Inferior parietal cortex (tissue), 1 donor: ENCODE results near the gene NUP205.

ENCODE experiments used
- DNase-seq: peaks from one replicate; pipeline ENCODE4 v3.0.0-alpha.2; 2016; ENCODE audit errors: extremely low spot score

The NUP205 gene

GRCh38 chr7:135550196-135550595, 7.5 kb upstream of the NUP205 start:
- DNase-seq, result no peak

- DNase-seq, result no peak
These were observed 5.6 kb upstream of the NUP205 start for GRCh38 chr7:135552148-135552547.

- no peak for DNase-seq
These were observed 4.4 kb upstream of the NUP205 start for GRCh38 chr7:135553346-135553745.

GRCh38 chr7:135558337-135558767, 635 bp downstream of the NUP205 start:
- DNase-seq, result peak; percentile 77

DNA sequence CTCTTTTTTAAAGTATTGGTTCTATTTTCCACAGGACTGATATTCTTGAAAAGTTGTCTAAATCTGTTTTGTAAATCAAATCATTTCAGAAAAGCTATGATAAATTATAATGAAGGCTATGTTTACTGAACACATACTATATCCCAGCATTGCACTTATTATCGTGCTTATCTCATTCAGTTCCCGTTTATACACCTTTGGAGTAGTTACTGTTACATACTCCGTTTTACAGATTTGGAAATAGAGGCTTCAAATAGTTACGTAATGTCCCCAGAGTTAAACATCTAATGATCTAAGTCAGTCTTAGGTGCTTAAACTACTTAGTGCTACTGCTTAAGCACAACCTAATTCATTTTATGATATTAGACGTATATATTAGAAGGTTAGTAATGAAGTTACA, 1.2 kb downstream of the NUP205 start:
- DNase-seq, result no peak

GRCh38 chr7:135560631-135561030, 2.9 kb downstream of the NUP205 start:
- no peak for DNase-seq

GRCh38 chr7:135562720-135563119, 5.0 kb downstream of the NUP205 start:
- DNase-seq, result no peak

DNA sequence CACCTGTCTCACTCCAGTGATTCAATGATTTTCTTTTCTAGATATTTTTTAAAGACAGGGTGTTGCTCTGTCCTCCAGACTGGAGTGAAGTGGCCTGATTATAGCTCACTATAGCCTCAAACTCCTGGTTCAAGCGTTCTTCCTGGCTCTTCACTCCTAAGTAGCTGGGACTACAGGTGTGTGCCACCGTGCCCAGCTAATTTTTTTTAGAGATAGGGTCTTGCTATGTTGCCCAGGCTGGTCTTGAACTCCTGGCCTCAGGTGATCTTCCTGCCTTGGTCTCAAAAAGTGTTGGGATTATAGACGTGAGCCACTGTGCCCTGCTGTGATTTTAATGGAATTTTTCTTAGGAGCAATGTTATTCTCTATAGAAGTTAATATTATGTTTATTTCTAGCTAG, 14.1 kb downstream of the NUP205 start:
- DNase-seq, result no peak

DNA sequence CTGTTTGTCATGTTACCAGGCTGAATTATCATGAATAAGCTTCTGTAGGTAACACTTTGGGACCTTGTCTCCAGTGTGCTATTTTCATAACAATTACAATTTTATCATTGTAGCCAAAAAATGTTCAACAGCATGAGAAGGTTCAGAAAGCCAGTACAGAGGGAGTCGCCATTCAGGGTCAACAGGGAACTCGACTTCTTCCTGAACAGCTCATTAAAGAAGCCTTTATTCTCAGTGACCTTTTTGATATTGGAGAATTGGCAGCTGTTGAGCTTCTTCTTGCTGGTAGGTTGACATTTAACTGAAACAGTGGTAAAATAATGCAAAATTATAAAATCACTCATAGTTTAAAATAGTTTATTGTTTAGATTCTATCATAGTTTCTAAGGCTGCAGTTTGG, 15.8 kb downstream of the NUP205 start:
- no peak for DNase-seq

- no peak for DNase-seq
These were observed 17.6 kb downstream of the NUP205 start for GRCh38 chr7:135575296-135575695.

DNA sequence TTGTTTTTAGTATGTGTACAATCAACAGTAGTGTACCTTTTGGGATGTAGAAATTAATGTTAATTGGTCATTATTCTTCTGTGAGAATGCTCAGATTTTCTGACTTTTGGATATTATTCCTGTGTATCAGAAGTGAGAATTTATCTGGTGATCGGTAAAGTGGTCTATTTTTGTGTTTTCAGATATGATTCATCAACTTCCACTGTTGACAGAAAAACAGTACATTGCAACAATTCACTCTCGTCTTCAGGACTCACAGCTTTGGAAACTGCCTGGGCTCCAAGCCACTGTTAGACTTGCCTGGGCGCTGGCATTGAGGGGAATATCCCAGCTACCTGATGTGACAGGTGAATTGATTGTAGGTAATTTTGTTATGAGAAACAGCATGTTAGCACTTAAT, 20.9 kb downstream of the NUP205 start:
- no peak for DNase-seq

DNA sequence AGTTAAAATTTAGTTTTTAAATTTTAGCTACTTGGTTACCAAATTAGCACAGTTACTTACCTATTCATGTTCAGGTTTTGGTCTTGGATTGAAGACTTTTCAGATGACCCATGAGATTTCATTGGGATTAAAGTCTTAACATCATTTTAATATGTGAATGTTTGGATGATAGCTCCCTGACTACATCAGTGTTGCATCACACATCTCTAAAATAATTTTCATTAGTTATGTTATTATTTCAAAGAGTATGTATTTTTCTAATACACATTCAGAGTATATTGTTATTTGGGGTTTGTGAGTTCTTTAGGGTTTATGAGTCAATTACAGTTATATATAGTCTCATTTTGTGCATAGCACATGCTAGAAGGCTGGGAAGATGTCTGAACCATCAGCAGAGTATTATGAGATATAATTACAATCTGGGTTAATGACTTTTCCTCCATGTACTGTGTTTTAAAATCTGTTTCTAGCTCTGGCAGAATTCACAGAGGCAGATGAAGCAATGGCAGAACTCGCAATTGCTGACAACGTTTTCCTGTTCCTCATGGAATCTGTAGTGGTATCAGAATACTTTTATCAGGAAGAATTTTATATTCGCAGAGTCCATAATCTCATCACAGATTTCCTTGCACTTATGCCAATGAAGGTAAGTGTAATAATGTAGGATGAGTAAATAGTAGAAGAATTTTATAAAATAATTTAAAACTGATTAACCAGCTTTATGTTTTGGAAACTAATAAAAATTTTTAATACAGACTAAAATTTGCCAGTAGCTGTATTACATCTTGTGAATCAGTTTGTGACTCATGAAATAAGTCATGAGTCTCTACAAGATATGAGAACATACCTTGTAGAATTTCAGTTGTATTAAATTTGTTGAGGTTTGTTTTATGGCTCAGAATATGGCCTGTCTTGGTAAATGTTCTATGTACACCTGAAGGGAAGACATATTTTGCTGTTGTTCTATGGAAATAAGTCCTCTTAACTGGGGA, 26.9 kb downstream of the NUP205 start:
- no peak for DNase-seq

- DNase-seq, result no peak
These were observed 39.6 kb downstream of the NUP205 start for GRCh38 chr7:135597181-135597925.

GRCh38 chr7:135597926-135598305, 40.2 kb downstream of the NUP205 start:
- DNase-seq, result no peak

DNA sequence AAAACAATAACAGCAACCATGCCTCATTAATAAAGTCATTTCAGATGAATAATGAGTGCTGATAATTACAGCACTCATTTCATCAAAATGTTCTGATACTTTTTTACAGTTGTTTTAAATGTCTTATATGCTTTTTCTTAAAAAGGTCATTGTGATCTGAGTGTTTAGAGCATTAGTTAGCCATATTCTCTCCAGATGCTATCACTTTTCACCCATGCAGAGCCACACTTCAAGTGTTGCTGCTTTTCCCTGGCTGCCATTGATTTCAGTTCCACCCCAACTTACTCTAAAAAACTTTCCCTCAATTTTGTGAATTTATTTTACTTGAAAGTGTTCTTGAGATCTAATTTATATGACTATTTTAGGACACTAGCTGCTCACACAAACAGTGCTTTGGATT, 41.8 kb downstream of the NUP205 start:
- DNase-seq, result no peak

- DNase-seq, result no peak
These were observed 42.5 kb downstream of the NUP205 start for GRCh38 chr7:135600226-135600625.

DNA sequence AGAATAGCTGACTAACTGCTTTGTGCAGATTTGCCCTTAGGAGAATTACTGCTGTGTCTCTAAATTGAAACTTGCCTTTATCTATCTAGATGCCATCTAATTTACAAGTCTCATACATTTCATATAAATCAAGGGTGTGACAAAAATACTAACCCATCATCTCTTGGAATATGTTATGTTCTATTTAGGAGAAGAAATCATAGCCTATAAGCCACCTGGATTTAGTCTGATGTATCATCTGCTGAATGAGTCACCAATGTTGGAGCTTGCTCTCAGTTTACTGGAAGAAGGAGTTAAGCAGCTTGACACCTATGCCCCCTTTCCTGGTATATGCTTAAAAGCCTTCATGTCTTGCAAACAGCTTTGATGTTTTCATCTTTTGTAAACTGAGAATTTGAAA, 43.5 kb downstream of the NUP205 start:
- no peak for DNase-seq

- peak; percentile 41 for DNase-seq
These were observed 44.6 kb downstream of the NUP205 start for GRCh38 chr7:135602304-135602703.

DNA sequence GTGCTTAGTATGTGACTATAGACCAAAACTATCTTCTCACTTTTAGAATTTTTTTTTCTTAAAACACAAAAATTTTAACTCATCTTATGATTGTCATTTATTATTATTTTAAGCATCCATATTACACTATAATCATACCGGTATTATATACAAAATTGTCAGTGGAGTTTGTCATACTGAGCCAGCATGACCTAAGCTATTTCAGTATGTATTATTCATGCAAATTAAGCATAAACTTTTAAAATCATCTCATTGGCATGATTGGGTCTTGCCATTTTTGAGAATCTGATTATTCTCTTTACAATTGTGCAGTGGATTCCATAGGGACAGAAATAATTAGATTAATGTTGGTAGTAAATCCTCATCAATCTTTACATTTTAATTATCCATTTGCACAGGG, 58.4 kb downstream of the NUP205 start:
- DNase-seq, result no peak

GRCh38 chr7:135617781-135618180, 60.1 kb downstream of the NUP205 start:
- no peak for DNase-seq

DNA sequence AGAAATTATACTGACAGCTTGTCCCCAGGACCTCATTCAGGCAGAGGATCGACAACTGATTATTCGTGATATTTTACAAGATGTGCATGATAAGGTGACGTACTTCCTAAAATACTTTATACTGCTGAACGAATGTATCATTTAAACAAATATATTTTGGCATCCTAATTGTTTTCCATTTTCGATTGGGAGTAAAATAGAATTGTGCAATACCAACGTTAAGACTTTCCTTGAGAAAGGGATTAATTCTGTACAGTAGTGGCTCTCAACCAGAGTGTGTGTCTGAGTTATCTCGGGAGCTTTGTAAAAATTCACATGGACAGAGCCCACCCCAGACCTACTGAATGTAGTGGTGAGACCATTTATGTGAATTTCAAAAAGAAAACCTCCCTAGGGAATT, 60.8 kb downstream of the NUP205 start:
- no peak for DNase-seq

DNA sequence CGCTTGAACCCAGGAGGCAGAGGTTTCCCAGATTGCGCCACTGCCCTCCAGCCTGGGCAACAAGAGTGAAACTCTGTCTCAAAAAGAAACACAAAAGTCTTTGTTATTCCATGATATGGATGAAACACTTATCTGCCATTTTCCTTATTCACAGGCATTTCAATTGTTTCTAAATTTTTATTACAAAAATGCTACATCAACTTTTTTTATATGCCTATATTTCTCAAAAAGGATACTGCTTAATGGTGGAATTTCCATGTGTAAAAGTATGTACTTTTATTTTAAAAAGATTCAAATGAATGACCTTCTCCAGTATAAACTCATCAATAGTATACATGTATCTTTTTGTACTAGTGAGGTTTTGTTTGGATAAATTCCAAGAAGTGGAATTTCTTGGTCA, 62.7 kb downstream of the NUP205 start:
- DNase-seq, result no peak
